ENCODE results near the gene PAFAH2.

PAFAH2 gene

GRCh38 chr1:25971811-25972180 is 26.1 kb downstream of the PAFAH2 start:
- H3K4me3 ChIP-seq (ENCODE audit: low read depth, low read length) = no peak overlapping the region
- CTCF ChIA-PET = interaction anchor here (1.2 to 1.9 kb wide), 3 partner anchors 19 to 76 kb away, joined by 3 to 5 read pairs (median 3); partner anchors contain the start of gene PAFAH2
- POLR2A ChIA-PET = no interaction called here
- TF ChIP-seq, protein P1, sequence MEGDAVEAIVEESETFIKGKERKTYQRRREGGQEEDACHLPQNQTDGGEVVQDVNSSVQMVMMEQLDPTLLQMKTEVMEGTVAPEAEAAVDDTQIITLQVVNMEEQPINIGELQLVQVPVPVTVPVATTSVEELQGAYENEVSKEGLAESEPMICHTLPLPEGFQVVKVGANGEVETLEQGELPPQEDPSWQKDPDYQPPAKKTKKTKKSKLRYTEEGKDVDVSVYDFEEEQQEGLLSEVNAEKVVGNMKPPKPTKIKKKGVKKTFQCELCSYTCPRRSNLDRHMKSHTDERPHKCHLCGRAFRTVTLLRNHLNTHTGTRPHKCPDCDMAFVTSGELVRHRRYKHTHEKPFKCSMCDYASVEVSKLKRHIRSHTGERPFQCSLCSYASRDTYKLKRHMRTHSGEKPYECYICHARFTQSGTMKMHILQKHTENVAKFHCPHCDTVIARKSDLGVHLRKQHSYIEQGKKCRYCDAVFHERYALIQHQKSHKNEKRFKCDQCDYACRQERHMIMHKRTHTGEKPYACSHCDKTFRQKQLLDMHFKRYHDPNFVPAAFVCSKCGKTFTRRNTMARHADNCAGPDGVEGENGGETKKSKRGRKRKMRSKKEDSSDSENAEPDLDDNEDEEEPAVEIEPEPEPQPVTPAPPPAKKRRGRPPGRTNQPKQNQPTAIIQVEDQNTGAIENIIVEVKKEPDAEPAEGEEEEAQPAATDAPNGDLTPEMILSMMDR (IDR thresholded peaks at IDR 0.05; ENCODE audit: insufficient read depth, low read length, missing control alignments) = no peak
- no peak for DNase-seq (ENCODE audit: low read depth, low spot score)

DNA sequence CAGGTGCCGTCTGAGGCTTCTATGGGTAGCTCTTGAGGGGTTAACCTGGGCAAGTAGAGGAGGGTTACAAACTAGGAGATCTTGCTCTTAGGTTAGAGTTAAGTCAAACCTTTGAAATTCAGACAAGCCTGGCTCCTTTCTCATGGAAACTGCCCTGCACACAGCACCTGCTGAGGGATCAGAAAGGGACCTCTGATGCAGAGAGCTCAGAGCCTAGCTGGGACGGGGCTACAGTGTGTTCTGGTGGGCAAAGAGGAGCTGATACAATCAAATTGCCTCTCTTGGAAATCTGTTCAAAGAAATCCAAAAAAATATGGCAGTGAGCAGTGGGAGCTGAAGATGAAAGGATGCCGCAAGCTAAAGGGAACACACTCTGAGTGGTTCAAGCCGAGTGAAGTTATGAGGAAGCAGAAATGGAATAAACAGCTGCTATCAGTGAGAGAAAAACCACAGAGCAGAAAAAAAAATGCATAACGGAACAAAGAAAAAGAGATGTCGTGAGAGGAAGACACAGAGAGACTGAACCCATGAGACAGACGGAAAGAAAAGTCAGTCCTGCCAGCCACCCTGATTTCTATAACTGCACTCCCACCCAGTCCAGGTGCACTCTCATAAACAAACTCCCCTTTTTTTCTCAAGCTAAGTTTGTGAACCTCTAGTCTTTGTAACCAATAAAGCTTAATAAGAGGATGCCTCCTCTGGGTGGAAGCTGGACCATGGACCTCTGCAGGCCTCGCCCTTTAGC is 26.6 kb downstream of the PAFAH2 start:
- ChIA-PET POLR2A (no interaction called here), CTCF (interaction anchor here (0.8 to 1.9 kb wide), 4 partner anchors 9 to 76 kb away, joined by 3 to 5 read pairs (median 3); partner anchors contain the start of gene PAFAH2)
- TF ChIP-seq, protein P1 (IDR thresholded peaks at IDR 0.05; ENCODE audit: insufficient read depth, low read length, missing control alignments) = no peak
- no peak for DNase-seq (ENCODE audit: low read depth, low spot score)
- no peak overlapping the region for H3K4me3 ChIP-seq (ENCODE audit: low read depth, low read length)

DNA sequence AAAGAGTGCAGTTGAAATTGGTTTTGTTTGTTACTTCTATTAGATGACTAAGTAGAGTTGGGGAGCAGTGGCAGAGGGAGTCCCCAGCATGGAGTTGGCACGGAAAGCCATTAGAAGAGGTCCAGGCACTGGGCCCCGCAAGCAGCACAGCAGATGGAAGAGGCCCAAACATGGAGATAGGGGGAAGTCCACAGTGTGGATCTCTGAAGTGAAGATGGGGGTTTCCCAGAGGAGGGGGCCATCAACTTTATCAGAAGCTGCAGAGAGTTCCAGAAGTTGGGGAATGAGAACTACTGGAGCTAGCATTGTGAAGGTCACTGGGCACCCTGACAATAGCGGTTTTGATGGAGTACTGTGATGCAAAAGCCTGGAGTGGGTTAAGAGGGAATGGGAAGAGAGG is 30.6 kb downstream of the PAFAH2 start:
- POLR2A ChIA-PET = no interaction called here
- CTCF ChIA-PET = interaction anchor here (0.9 kb wide), 1 partner anchor 27 kb away, joined by 3 read pairs; no protein-coding TSS in a partner anchor

GRCh38 chr1:25959611-25960010 is 38.3 kb downstream of the PAFAH2 start:
- ChIA-PET POLR2A (no interaction called here), CTCF (interaction anchor here (0.7 to 1.3 kb wide), 4 partner anchors 10 to 57 kb away, joined by 3 to 5 read pairs (median 3); no protein-coding TSS in a partner anchor)

More for the DNA sequence above, 30.6 kb downstream of the PAFAH2 start:
- no peak for DNase-seq (ENCODE audit: low read depth, low spot score)
- TF ChIP-seq, protein P1 (IDR thresholded peaks at IDR 0.05; ENCODE audit: insufficient read depth, low read length, missing control alignments) = no peak
- no peak overlapping the region for H3K4me3 ChIP-seq (ENCODE audit: low read depth, low read length)

DNA sequence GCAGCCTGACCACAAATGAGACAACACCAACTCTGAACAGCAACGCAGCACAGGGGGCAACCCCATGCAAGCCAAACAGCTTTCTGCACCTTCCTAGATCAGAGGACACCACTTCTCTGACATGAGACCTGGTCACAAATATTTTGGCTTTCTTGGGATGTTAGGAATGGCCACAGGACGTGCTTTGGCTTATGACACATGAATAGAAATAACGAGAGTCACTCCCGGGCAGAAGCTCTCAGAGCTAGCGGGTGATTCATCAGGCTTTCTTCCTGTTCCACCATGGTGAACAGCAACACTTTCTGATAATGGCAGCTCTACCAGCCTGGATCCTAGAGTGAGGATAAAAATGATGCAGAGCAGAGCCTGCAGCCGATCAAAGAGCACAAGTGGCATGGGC is 39.4 kb downstream of the PAFAH2 start:
- no peak overlapping the region for H3K4me3 ChIP-seq (ENCODE audit: low read depth, low read length)
- TF ChIP-seq, protein P1 (IDR thresholded peaks at IDR 0.05; ENCODE audit: insufficient read depth, low read length, missing control alignments) = no peak
- DNase-seq (ENCODE audit: low read depth, low spot score) = peak; percentile 71
- ChIA-PET POLR2A (interaction anchor here (1.2 to 1.4 kb wide), 2 partner anchors 44 to 63 kb away, joined by 4 to 5 read pairs; no protein-coding TSS in a partner anchor), CTCF (interaction anchor here (1.3 kb wide), 1 partner anchor 8 kb away, joined by 5 read pairs; no protein-coding TSS in a partner anchor)

More at GRCh38 chr1:25959611-25960010, 38.3 kb downstream of the PAFAH2 start:
- DNase-seq (ENCODE audit: low read depth, low spot score) = peak; percentile 10
- H3K4me3 ChIP-seq (ENCODE audit: low read depth, low read length) = no peak overlapping the region
- TF ChIP-seq, protein P1 (IDR thresholded peaks at IDR 0.05; ENCODE audit: insufficient read depth, low read length, missing control alignments) = no peak

- H3K4me3 ChIP-seq (ENCODE audit: low read depth, low read length) = no peak overlapping the region
- no peak for DNase-seq (ENCODE audit: low read depth, low spot score)
- ChIA-PET POLR2A (no interaction called here), CTCF (interaction anchor here (1.4 kb wide), 1 partner anchor 42 kb away, joined by 3 read pairs; the partner anchor contains the start of gene PAFAH2)
- TF ChIP-seq, protein P1 (IDR thresholded peaks at IDR 0.05; ENCODE audit: insufficient read depth, low read length, missing control alignments) = no peak
Observed at GRCh38 chr1:25955553-25955952, 42.3 kb downstream of the PAFAH2 start.
